Fibroblast of gingiva (primary cell): ENCODE measurements around the gene KCNK10.

Source experiments
- DNase-seq: peaks from one replicate; pipeline ENCODE4 v3.0.0-alpha.2; 2011; ENCODE audit warnings: low read depth

Gene KCNK10

DNA sequence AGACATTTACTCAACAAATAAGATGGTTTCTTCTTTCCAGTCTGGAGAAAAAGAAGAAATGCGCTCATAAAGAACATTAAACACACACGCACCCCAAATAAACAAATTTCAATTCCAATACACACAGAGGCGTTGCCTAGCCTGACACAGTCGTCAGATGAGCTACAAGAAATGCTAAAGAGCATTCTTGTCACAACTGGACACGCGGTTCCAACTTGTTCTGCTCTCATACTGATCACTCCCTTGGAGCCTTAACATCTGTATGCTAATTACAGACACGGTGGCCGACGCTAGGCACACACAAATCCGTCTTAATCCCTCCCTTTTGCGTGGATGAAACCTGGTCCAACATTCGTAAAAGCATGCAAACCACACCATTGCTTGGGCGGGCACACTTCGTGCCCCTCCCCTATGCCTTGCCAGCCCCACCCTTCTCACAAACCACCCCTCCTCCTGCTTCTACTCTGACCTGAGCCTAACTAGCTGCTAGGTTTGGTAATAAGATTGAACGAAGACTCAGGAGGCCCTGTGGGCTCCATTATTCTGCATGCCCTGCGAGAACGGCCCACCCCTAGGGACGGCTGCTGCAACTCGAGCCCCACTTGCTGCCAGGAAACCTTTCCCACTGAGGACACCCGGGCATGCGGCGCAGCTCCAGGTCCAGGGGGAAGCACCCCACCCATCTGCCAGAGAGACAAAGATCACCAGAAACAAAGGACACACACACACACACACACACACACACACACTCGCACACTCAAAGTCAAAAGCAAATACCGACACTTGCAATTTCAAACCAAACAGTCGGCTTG, 1.2 kb downstream of the KCNK10 start:
- no peak for DNase-seq

DNA sequence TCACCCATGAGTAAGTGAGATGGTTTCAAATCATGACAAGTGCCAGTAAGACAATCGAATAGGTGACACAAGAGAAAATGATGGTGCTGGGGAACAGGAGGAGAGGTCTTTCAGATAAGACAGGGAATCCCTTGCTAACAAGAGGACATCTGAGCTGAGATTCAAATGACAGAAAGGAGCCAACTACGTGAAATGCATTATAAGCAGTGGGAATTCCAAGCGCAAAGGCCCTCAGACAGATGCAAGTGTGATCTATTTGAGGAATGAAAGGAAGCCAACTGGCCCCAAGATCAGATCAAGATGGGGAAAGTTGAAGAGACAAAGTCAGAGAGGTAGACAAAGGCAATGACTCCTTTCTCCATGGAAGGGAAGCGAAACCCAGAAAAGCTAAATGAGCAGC, 4.7 kb downstream of the KCNK10 start:
- no peak for DNase-seq

DNA sequence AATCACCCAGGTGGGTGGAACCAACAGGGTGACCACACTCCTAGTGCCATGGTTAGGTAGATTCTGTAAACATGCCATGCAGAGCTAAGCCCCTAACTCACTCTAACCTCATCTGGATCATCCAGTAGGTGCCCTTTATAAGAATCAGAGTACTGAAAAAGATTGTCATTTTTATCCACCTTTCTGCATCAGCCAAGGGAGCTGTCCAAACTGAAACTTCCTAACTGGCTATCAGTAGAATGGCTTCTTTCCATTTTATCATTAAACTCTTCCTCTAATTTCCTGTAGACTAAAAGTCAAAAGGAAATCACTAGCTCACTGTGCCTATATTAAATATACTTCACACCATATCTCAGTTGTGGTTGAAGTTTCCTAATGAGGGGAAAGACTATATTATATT, 6.5 kb downstream of the KCNK10 start:
- DNase-seq = no peak

DNA sequence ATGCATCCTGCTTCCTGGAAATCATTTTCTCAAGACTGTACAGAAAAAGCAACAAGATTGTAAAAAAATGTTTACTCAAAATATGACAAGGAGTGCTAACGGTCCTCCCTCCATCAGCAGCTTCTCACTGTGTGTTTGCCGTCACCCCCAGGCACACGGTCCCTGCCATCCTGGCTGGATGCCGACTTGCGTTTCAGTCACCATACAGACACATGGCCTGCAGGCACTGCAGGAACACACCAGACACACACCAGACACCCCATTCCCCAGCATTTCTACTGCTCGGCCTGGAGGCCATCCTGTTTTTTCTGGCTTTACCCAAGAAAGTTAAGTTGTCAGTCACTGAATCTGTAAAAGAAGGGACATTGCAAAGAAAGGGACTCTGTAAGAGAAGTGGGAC, 10.8 kb downstream of the KCNK10 start:
- DNase-seq = no peak

DNA sequence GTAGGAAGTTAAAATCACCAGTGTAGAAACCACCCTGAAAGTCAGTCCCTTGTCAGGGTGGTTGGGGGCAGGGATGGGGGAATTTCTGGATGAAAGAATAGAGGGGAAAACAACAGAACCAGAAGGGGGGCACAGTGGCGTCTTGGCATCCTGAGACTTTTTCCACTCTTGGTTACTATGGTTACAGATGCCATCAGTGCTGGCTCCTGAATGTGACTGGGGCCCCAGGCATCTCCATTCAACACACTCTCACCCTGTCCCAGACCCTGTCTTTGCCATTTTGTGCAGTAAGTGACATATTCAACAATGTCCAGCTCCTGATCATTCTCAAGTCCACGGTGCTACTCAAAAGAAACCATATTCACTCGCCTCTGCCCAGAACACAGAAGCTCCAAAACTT, 11.3 kb downstream of the KCNK10 start:
- DNase-seq = no peak

DNA sequence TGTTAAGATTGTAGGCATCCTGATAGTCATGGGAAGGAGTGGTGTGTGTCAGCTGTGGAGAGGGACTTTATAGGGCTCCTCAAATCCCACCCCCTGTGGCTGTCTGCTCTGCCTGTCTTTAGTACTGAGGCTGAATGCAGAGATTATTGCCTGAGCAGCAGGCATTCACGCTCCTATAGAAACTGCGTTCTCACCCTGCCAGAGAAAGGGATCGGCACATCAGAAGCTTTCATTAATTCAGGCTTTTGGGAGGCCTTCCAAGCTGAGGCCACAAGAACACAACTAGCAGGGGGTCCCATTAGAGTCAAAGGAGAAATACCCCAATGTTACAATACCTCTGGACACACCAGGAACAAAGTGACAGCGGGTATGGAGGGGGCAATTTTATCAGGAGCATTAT, 12.6 kb downstream of the KCNK10 start:
- no peak for DNase-seq

DNA sequence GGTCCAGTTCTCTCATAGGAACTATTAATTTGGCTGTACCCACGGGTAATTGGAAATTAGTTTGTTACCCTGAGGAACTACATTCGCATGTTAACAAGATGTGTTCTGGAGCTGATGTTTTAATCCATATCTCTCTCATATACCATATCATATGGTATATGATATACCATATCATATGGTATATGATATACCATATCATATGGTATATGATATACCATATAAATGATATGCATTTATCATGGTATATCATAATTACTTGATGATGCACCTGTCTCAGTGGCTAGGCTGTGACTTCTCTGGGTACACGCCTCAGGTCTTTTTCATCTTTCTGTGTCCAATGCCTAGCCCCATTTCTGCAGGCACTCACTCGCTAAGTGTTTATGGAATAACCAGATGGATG, 13.0 kb downstream of the KCNK10 start:
- no peak for DNase-seq

DNA sequence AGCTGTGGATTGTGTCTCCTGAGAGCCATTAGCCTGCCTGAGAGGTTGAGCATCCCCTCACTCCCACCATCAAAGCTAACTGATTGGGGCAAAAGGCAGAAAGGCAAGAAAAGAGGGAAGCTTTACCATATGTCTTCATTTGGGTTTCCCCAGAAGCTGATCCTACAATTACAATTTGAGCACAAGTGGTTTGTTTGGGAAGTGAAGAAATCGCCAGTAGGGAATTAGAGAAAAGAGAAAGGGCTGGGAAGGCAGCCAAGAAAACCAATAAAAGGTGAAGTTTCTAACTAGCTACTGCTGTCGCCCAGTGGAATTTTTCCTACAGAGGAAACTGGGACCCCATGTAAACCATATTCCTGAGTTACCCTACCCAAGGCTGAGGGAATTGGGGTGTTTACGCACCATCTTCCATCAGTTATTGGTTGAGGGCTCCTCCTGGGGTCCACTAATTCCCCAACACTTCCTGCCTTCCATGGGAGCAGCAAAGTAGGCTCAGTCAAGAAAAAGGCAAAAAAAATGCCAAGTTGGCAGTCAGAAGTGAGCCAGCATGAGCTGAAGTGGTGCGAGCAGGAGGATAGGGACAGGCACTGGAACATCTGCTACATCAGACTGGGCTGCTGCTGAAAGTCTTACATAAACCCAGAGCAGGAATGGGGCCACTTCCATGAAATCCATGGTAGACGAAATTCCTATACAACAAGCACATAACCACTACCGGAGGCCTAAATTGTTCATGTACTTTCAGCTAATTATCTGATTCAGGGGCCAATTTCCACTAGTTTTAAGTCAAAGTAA, 17.3 kb downstream of the KCNK10 start:
- no peak for DNase-seq

DNA sequence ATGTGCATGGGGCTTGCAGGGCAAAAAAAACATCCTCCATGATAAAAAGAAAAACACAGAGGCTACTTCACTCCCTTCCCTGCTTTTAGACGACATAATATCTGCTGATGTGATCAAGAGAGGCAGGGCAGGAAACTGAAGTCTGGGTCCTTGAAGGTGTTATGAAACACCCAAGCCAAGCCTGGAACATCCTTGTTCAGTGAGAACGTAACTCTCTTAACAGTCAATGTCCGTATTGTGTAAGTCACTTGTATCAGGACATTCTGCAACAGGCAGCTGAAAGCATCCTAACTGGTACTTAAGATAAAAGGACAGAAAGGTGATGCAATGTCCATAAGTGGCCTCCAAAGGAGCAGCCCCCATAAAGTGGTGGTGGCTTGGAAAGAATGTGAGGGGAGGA, 20.0 kb downstream of the KCNK10 start:
- no peak for DNase-seq

DNA sequence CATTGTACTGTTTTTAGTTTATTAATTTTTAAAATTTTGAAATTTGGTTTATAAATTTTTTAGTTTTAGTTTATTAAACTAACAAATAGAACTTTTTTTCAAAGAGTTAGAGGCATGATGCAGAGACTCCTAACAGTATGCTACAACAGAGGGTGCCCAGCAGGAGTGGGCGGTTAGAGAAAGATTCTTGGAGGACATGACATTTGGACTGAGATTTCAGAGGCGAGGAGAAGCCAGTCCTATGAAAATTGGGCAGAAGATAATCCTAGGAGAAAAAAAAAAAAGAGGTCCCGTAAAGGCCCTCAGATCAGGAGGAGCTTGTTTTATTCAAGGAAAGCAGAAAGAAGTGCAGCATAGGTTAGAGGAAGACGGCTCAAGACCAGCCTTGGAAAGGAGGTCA, 21.7 kb downstream of the KCNK10 start:
- no peak for DNase-seq

DNA sequence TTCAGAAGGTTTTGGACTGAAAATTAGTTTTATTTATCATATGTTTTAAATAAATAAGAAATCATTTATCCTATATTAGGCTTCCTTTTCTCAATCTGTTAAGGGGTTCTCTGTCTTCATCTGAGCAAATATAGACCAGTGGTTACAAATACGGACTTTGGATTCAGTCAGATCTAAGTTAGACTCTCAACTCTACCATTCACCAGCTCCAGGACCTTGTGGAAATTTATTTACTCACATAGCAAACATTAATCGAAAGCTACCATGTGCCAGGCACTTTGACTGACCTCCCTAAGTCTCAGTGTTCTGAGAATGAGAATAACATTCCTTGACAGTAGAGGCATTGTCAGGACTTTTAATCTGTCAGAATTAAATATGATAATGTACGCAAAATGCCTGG, 22.3 kb downstream of the KCNK10 start:
- no peak for DNase-seq

DNA sequence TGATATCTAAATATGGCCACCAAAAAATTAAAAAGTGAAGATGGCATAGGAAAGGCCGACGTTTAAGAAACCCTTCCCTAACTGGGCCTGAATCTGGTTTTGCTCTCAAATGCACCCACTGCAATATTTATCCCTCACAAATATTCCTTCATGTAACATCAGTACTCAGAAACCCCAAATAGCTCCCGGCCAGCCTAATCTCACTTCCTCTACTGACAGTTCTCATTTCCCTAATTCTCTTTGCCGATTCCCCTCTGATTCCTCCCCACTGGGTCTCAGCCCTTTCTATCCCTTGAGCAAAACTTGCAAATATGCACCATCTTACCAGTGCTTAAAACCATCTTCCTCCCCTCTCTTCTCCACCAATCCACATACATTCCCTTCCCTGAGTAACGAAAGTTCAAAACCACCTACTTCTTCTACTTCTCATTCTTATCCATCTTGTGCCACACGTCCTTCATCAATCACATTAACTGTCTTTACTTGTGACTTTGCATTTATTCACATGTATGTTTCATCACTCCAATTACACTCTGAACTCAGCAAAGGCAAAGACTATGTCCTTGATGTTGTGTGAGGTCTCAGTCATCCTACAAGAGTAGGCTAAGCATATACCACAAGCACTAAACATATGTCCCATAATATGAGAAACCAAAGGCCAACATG, 23.1 kb downstream of the KCNK10 start:
- DNase-seq = no peak

DNA sequence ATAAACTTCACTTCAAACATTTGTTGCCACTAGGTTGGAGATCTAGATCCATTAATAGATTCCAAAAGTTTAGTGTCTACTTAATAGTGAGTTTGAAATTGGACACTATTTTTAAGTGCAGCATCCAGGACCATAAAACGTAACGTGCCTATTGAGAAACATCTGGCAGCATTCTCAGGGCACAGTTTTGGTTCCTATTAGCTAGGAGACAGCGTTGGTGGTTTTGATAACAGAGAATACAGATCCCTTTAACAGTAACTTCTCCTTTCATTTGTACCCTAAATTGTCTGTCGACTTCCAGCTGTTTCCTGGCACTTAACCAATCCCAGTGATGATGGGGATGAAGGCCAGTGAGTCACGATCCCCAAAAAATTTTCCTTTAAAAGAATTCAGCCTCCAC, 25.8 kb downstream of the KCNK10 start:
- no peak for DNase-seq

DNA sequence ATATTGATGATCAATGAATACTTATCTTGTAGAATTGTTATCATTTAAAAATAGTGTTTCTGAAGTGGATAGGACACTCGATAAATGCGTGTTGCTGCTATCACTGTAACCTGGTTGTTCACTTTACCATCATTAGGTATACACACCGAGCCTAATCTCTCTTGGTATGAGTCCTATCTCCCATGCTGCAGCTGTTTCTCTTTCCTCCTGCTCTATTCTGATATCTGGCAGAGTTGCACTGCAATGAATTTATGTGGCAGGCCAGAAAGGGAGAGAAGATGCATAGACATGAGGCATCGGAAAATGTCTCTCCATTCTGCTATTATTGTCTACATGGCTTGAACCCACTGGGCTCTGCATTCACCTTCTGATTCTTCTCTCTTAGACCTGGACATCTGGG, 26.7 kb downstream of the KCNK10 start:
- no peak for DNase-seq

DNA sequence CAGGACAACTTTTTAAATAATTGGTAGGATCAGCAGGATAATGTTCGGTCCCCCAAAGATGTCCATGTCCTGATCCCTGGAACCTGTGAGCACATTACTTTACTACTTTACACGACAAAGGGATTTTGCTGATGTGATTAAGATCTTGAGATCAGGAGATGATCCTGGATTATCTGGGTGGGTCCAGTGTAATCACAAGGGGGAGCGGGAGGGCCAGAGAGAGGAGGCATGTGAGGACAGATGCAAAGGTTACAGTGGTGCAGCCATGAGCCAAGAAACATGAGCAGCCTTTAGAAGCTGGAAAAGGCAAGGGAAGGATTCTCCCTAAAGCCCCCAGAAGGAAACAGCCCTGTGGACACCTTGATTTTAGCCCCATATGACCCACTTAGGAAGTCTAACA, 33.1 kb downstream of the KCNK10 start:
- DNase-seq = no peak

DNA sequence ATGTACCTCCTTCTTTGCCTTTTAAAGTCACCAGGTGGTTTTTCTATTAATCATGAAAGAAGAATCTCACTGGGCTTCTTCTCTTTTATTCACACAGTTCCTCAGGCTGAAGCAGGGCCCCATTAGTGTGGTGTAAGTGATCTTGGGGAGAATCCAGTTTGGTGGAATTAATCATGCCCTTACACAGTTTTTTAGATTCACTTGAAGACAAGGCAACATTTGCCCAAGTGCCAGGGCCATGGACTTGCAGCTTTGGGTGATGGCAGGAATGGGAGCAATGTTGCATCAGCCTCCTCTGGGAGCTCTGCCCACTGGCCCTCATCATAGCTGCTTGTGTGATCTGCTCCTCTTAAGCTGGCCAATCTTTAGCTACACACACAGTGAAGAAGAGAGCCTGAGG, 33.8 kb downstream of the KCNK10 start:
- DNase-seq = no peak

DNA sequence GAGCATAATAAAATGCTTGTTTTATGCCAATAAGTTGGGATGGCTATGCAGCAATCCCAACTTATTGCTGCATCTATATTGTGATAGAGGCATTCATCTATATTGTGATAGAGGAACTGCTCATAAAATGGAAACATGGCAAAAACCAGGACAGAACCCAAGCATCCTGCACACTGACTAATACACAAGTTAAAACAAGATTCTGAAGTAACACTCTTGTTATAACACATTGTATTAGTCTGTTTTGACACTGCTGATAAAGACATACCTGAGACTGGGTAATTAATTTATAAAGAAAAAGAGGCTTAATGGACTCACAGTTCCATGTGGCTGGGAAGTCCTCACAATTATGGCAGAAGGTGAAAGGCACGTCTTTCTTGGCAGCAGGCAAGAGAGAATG, 36.8 kb downstream of the KCNK10 start:
- no peak for DNase-seq

DNA sequence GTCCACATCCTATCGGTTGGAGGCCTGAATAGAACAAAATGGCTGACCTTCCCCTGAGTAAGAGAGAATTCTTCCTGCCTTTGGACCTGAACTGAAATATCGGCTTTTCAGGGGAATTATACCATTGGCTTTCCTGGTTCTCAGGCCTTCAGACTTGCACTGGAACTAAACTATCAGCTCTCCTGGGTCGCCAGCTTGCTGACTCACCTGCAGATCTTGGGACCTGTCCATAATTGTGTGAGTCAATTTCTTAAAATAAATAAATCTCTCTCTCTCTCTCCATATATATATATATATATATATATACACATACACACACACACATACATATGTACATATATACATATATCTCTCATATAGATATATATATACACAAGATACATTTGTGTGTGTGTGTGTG, 41.6 kb downstream of the KCNK10 start:
- DNase-seq = no peak

DNA sequence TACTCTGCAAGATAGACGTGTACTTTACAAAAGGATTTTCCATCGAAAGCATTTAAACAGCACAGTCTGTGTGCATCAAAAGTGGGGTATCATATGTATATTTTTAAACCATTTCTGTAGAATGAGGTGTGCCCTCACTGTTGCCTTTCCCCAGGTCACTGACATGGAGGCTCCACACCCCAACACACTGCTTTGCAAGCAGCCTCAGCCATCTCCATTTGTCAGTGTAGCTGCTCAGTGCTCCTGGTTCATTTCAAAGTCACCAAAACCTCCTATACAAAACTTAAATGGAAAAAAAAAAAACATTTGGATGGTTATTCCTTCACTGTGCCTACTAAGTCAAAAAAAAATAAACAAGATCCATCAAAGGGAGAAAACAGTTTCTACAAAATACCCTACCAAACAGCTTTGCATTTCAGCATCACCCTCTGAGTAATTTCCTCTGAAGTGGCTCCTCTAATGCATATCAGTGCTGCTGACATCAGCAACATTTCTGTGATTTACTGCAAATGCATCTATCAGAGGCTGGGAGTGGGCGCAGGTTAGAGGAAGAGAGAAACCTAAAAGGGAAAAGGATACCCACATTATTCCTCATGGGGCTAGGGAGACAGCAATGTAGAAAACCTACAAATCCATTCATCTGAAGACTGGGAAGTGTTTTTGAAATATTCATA, 46.0 kb downstream of the KCNK10 start:
- DNase-seq = no peak

DNA sequence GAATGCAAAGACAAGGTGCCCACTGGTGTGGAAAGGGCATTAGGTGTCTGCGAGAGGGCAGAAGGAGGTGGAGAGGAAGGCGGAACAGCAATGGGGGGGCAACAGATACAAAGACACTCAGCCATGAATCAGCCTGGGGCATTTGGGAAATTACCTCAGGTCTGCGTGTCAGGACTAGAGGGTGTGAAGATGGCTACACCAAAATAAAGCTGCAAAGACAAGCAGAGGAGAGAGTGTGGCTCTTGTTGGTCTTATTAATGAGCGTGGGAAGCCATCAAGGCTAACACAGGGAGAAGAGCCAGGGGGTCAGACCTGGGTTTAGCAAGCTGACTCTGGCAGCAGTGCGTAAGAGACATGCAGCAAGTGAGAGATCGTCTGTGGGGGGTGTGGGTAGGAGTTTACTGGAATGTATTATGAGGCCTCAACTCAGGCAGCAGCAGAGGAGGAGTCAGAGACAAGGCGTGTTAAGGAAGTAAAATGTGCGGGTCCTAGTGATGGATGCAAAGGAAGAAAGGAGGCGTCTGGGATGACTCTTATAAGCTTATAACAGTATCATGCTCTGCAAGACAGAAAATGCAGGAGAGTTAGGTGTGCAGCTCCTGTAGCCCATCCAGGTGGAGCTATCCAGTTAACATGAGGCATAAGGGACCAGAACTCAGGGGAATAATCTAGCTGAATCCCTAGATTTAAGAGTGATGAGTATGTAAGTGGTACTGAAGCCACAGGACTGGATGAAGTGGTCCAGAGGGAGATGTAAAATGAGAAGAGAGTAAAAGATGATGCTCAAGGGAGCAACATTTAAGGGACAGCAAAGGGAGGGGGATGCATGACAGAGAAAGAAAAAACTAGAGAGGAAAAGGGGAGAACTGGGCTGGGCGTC, 50.4 kb downstream of the KCNK10 start:
- DNase-seq = no peak

DNA sequence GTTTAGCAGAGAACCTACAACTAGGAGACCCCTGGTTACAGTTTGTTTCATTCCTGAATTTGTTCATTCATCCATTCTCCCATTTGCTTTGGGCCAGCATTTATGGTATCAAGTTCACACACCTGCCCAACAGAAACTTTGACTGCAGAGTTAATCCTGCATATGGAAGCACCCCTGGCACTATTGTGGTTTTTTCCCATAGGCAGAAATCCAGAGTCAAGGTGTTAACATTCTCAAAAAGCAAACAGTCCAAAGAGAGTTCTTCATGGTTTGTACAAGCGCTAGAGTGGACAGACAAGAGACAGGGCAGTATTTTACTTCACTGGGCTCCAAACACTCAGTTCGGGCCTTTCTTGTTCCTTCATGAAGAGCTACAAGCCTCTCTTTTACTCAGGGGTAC, 51.9 kb downstream of the KCNK10 start:
- DNase-seq = no peak

DNA sequence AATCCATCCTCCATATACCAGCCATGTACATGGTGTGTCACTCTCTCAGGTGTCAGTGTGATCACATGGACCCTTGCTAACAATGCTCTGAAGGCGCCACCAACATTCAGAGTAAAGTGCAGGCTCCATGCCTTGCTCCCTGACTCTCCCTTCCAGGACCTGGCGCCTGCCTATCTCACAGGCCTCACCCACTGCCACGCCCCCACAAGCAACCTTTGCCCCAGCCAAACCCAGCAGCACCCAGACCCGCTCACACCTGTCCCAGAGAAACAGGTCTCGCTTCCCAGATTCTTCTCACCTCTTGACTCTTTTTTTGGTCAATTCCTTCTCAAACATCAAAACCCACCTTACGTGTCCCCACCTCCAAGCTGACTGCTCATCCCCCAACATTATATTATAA, 52.3 kb downstream of the KCNK10 start:
- no peak for DNase-seq
